DMS79 (cell line): ENCODE measurements around the gene DDX10.

Experiments used
- DNase-seq: peaks from one replicate; lab custom pipeline; 2025; lab: John Stamatoyannopoulos, UW

The DDX10 gene

DNA sequence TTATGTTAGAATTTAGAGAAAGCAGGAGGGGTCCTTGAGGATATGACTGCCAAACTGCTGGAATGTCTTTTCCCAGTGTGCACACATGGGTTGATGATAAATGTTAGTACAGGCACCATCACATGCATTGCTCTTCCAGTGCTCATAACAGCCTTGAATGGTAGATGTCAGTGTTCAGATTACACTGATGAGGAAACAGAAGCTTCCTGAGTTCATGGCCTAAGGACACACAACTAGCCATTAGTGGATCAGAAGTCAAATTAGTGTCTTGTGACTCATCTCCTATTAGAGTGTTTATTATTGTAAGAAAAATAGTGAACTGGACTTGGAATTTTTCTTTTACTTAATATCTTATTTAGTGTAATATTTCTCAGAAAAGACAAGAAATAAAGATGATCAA is 241.5 kb downstream of the DDX10 start:
- DNase-seq = no peak

- no peak for DNase-seq
These were observed 242.0 kb downstream of the DDX10 start for GRCh38 chr11:108906826-108907225.

- no peak for DNase-seq
These were observed 244.2 kb downstream of the DDX10 start for GRCh38 chr11:108909041-108909440.

DNA sequence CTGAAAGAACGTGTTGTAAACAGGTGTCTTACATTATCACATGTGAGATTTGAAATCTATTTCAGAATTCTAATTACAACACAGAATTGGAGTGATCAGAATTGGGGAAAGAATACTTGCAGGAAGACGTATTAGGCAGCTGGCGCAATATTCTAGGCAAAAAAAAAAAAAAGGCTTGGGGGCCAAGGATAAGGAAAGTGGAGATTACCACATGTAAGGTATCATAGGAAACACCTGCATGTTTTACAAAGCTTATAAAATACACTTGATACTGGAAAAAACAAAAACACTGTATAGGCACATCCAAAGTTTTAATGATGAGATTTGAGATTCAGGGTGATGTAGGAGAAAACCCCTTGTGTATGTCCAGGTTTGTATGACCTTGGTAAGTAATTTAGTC is 245.1 kb downstream of the DDX10 start:
- no peak for DNase-seq

- no peak for DNase-seq
These were observed 247.7 kb downstream of the DDX10 start for GRCh38 chr11:108912581-108912980.

DNA sequence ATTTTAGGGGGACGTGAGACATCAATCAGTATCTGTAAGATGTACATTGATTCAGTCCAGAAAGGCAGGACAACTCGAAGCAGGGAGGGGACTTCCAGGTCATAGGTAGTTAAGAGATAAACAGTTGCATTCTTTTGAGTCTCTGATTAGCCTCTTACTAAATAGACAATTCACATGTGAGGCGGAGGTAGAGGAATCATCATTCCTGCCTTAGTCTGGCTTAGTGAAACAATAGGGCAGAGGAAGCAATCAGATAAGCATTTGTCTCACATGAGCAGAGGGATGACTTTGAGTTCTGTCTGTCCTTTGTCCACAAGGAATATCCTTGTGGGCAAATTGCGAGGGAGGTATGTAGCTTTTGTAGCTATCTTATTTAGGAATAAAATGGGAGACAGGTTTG is 248.3 kb downstream of the DDX10 start:
- no peak for DNase-seq

- DNase-seq = no peak
These were observed 249.3 kb downstream of the DDX10 start for GRCh38 chr11:108914211-108914610.

DNA sequence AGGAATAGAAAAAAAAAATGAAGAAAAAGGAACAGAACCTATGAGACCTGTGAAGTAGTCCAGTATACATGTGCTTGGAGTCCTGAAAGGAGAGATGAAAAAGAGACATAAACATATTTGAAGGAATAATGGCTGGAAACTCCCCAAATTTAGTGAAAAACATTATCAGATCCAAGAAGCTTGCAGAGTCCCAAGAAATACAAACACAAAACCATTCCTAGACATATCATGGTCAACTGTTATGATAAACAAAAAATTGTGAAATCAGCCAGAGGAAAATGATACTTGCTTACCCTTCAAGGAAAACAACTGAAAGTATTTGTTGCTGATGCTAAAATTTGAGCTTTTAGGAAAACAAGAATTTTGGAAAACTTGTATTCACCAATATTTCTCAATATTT is 250.1 kb downstream of the DDX10 start:
- no peak for DNase-seq

DNA sequence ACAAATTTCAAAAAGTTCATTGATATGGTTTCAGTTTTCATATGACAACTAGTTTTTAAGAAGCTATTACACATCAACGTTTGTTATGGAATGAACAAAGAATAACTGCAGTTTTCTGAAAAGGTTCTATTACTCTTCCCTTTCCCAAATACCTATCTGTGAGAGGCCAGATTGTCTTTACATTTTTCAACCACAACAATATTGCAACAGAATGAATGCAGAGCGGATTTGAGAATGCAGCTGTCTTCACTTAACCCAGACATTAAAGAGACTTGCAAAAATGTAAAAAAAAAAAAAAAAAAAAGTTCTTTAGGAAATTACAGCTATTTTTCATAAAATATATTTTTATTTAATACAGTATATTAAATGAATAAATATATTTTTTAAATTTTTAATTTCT is 250.8 kb downstream of the DDX10 start:
- DNase-seq = no peak

GRCh38 chr11:108916290-108916689 is 251.4 kb downstream of the DDX10 start:
- no peak for DNase-seq

DNA sequence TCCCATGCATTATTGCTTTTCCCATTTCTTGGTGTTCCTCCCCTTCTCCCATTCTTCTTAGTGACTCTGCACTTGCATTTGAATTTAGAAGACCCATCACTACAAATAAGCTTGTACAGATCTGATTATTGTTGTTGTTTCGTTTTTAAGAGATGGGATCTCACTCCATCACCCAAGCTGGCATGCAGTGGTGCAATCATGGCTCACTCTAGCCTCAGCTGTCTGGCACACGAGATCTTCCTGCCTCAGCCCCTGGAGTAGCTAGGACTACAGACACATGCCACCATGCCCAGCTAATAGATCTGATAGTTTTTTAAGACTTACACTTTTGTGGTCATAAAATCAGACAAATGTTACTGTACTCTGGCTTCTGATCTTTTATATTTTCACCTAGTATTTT is 252.1 kb downstream of the DDX10 start:
- no peak for DNase-seq

GRCh38 chr11:108921211-108921610 is 256.3 kb downstream of the DDX10 start:
- DNase-seq = no peak

DNA sequence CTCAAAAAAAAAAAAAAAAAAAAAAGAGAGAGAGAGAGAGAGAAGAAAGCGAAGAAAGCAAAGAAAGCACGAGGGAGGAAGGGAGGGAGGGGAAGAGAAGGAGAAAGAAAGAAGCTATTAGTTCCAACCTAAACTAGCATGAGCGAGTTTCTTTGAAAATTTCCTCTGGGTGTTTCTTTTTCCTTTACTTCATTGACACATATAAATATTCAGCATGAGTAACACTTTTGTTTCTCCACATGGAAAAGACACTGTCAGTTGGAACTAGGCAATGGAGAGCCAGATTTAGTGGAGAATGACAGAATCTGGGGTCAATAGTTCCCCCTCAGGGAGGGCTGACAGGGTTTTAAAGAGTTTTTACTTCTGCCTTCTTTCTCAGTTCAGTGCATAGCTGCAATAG is 257.4 kb downstream of the DDX10 start:
- no peak for DNase-seq

DNA sequence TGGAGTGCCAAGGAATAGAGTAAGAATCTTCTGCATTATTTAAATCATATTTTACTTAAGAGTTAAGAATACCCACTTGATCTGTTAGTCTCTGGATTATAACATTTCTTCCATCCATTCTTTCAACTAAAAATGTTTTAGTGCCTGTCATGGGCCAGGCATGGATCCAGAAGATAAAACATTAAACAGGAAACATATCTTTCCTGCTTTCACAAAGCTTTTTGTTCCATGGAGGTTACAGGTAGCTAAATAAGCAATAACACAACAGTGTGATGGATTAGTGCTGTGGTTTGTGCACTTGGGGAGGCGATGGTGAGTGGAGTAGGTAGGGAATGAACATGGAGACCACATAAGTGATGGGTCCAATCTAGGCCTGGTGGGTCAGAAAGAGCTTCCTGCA is 258.5 kb downstream of the DDX10 start:
- no peak for DNase-seq

DNA sequence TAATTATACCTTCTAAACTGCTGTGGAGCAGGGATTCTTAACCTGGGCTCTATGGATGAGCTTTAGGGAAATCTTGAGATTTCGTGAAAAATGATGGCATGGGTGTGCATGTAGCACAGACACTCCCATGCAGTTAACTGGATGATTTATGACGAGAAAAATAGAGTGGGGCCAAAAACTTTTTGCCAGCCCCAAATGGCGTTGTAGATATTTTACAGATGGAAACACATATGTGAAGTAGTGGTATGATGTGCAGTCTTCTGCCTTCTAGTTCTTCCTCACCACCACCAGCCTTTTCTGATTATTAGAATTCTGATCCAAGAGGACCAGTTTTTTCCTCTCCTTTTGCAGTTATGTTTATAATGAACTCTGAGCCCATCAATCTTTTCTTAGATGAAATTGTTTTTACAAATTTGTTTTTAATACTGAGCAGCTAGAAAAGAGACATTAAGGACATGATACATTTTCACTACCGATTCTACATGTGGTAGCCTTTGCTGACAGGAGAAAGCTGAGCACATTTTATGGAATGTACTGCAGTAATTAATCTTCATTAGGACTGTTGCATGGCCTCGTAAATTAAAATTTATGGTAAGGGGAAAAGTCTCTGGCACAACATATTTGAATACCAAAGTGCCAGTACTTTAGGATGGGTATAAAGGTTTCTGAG is 261.4 kb downstream of the DDX10 start:
- no peak for DNase-seq

DNA sequence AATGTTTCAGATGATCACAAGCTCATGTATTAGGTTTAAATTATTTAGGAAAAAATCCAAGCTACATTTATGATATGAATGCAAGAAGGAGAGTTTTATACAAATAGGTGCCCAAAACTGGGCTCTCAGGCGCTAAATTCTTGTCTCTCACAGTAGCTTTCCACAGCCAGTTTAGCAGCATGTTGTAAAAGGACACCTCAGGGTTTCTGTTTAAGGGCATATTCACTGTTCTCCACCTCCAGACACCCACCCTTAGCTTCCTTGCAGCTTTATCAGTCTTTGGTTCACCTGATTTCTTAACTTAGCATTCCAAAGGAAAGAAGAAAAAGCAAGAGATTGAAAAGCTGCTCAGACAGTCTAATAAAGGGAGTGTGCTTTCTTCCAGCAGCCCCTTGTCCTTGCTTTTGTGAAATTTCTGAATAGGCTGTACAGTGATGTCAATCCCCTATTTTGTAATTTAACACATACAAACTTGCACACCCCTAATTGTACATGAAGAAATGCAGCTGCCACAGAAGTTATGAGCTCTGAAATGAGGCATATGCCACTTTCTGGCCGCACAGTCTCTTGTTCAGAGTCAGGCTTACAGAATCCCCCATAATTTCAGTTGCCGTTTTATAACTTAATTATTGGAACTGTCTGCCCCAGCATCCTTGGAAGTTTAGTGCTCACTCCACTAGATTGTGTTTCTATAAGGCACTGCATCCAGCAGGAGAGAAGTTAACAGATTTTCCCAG is 262.1 kb downstream of the DDX10 start:
- no peak for DNase-seq

GRCh38 chr11:108927791-108928545 is 263.1 kb downstream of the DDX10 start:
- no peak for DNase-seq

GRCh38 chr11:108929241-108929640 is 264.4 kb downstream of the DDX10 start:
- no peak for DNase-seq

DNA sequence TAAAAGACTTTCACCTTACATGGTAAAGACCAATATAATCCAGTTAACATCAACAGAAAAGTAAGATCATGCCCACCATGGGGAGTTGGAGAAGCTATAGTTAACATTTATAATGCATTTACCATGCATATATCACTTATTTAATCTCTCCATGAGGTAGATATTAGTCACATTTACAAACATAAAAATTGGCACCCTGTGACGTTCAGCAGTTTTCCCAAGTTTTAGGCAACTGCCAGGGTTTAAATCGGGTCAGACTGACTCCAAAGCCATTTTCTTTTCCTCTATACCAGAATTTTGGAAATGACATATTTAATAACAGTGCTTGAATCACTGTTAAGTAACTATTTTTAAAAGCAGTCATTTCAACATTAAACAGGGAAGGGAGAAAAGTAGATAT is 266.3 kb downstream of the DDX10 start:
- DNase-seq = no peak

- DNase-seq = no peak
These were observed 268.8 kb downstream of the DDX10 start for GRCh38 chr11:108933630-108934029.

DNA sequence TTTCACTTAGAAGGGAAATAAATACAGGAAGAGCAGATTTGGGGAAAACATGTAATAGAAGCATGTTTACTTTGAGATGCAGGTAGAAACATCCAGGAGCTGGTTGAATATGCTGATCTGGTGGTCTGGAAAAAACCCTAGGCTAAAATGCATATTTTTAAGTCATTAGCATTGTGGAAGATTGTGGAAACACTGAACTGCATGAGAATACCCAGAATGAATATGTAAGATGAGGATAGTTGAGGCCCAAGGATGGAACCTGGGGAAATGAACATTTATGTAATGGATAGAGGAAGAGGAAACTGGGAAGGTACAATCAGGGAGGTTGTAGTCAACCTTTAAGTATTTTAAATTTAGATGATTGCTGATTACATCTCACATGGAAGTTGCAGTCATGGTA is 269.4 kb downstream of the DDX10 start:
- no peak for DNase-seq

DNA sequence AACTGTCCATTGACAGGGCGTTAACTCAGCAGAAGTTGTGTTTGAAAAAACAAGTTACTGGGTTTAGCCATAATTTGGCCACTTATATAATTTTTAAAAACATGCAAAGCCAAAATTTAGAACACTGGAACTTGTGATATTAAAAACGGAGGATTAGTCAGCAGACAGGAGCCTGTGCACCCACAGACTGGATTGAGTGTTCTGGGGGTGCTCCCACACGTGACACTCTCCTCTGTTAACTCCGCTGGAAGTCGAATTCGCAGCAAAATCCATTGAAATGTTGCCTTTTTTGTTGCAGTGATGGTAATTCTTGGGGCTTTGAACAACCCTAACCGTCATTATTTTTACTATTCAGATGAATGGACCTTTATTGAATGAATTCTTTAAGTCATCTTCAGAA is 269.8 kb downstream of the DDX10 start:
- DNase-seq = no peak

DNA sequence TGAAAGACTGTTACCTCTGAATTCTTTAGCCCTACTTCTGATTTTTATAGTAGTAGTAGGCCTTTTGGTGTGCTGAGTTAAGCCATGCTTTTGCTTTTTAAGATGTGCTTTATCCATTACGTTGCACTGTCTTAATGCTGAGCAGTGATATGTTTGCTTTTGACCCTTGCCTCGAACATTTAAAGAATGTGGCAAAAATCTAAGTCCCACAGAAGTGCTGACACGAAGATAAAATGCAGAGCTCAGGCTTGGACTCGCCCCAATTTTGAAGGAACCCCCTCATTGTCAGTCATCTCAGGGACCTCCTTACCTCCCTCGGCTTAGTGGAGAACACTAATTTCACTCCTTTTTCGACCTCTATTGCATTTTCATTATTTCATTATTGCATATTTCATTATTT is 272.9 kb downstream of the DDX10 start:
- DNase-seq = no peak
